ENCODE results near the gene KCNH2.
"Not testable (repeated sequence)": the region's sequence is repeated elsewhere in the genome, so short reads cannot be mapped to it uniquely, and the experiment has no call there.

The KCNH2 gene

GRCh38 chr7:150934045-150934766 is 43.9 kb downstream of the KCNH2 start:
- no peak for DNase-seq (ENCODE audit: low read depth)

- no peak for DNase-seq (ENCODE audit: low read depth)
Measured at GRCh38 chr7:150931199-150931869, 46.8 kb downstream of the KCNH2 start.

- no peak for DNase-seq (ENCODE audit: low read depth)
Measured at GRCh38 chr7:150928541-150928940, 49.6 kb downstream of the KCNH2 start.

GRCh38 chr7:150927956-150928344 is 50.2 kb downstream of the KCNH2 start:
- no peak for DNase-seq (ENCODE audit: low read depth)

GRCh38 chr7:150927157-150927955 is 50.8 kb downstream of the KCNH2 start:
- no peak for DNase-seq (ENCODE audit: low read depth)

- no peak for DNase-seq (ENCODE audit: low read depth)
Measured at GRCh38 chr7:150926066-150926465, 52.1 kb downstream of the KCNH2 start.

GRCh38 chr7:150924369-150924781 is 53.7 kb downstream of the KCNH2 start:
- DNase-seq (ENCODE audit: low read depth), result no peak

- no peak for DNase-seq (ENCODE audit: low read depth)
Measured at GRCh38 chr7:150923802-150924201, 54.3 kb downstream of the KCNH2 start.

GRCh38 chr7:150923196-150923595 is 54.9 kb downstream of the KCNH2 start:
- DNase-seq (ENCODE audit: low read depth), result no peak

GRCh38 chr7:150919160-150919559 is 59.0 kb downstream of the KCNH2 start:
- no peak for DNase-seq (ENCODE audit: low read depth)

- no peak for DNase-seq (ENCODE audit: low read depth)
Measured at GRCh38 chr7:150918378-150918777, 59.7 kb downstream of the KCNH2 start.

- DNase-seq (ENCODE audit: low read depth), result no peak
Measured at GRCh38 chr7:150917969-150918368, 60.2 kb downstream of the KCNH2 start.

- no peak for DNase-seq (ENCODE audit: low read depth)
Measured at GRCh38 chr7:150916670-150917069, 61.5 kb downstream of the KCNH2 start.

- DNase-seq (ENCODE audit: low read depth), result no peak
Measured at GRCh38 chr7:150914966-150915365, 63.2 kb downstream of the KCNH2 start.

GRCh38 chr7:150914196-150914595 is 63.9 kb downstream of the KCNH2 start:
- no peak for DNase-seq (ENCODE audit: low read depth)

GRCh38 chr7:150912427-150912826 is 65.7 kb downstream of the KCNH2 start:
- DNase-seq (ENCODE audit: low read depth), result no peak

- DNase-seq (ENCODE audit: low read depth), result no peak
Measured at GRCh38 chr7:150911590-150912267, 66.4 kb downstream of the KCNH2 start.

- no peak for DNase-seq (ENCODE audit: low read depth)
Measured at GRCh38 chr7:150910996-150911422, 67.1 kb downstream of the KCNH2 start.

- not testable (repeated sequence) for DNase-seq (ENCODE audit: low read depth)
Measured at GRCh38 chr7:150910305-150910995, 67.7 kb downstream of the KCNH2 start.

- DNase-seq (ENCODE audit: low read depth), result no peak
Measured at GRCh38 chr7:150909200-150909995, 68.7 kb downstream of the KCNH2 start.

- DNase-seq (ENCODE audit: low read depth), result no peak
Measured at GRCh38 chr7:150908173-150908572, 69.9 kb downstream of the KCNH2 start.
